Neutrophil (primary cell): ENCODE data around the gene DYNC1I1.

Experiments used
- H3K27ac ChIP-seq: fragments of 200-600 bp; sonication (generic); 2 replicates; pipeline ENCODE4 v1.5.1; 2016; ENCODE audit warnings: mild to moderate bottlenecking, moderate library complexity
- H3K27me3 ChIP-seq: fragments of 200-600 bp; sonication (generic); 2 replicates; pipeline ENCODE4 v1.6.0; 2016; ENCODE audit warnings: mild to moderate bottlenecking
- H3K36me3 ChIP-seq: fragments of 200-600 bp; sonication (generic); 2 replicates; pipeline ENCODE4 v1.5.1; 2017
- H3K4me1 ChIP-seq, 2 experiments: fragments of 200-600 bp in 1 of 2; sonication (generic) in 1 of 2; 1 replicate in 1 of 2; 2 replicates in 1 of 2; pipeline versions ENCODE4 v1.5.1 to v1.6.1; 2013 to 2016; ENCODE audit warnings: low read depth in 1 of 2, low read length in 1 of 2, mild to moderate bottlenecking in 1 of 2, moderate library complexity in 1 of 2; ENCODE audit not compliant: control insufficient read depth in 1 of 2, insufficient read depth in 1 of 2
- H3K4me3 ChIP-seq, 2 experiments: fragments of 200-600 bp in 1 of 2; sonication (generic) in 1 of 2; 1 replicate in 1 of 2; 2 replicates in 1 of 2; pipeline ENCODE4 v1.5.1; 2013 to 2016; ENCODE audit warnings: low read depth in 1 of 2, low read length in 1 of 2, mild to moderate bottlenecking in 1 of 2, moderate library complexity in 1 of 2
- H3K9me3 ChIP-seq: fragments of 200-600 bp; sonication (generic); 2 replicates; pipeline ENCODE4 v1.5.1; 2016
- CTCF ChIP-seq: fragments of 200-600 bp; sonication (generic); IDR thresholded peaks from 2 replicates; pipeline ENCODE4 v1.5.1; 2016; ENCODE audit warnings: antibody characterized with exemption

DYNC1I1 gene

GRCh38 chr7:95951997-95952795 lies 179.8 kb downstream of the DYNC1I1 start:
- no peak for TF ChIP-seq CTCF
- no peaks in the 10 kb centered on the region for H3K27me3 ChIP-seq
- H3K27ac ChIP-seq: no peak overlapping the region

GRCh38 chr7:95952851-95953250 lies 180.5 kb downstream of the DYNC1I1 start:
- no peaks in the 10 kb centered on the region for H3K9me3 ChIP-seq

More at GRCh38 chr7:95951997-95952795, 179.8 kb downstream of the DYNC1I1 start:
- no peak overlapping the region for H3K4me3 ChIP-seq
- H3K4me1 ChIP-seq: no peaks in the 10 kb centered on the region
- H3K36me3 ChIP-seq: no peaks in the 10 kb centered on the region
- H3K9me3 ChIP-seq: no peaks in the 10 kb centered on the region

GRCh38 chr7:95955748-95956147 lies 183.4 kb downstream of the DYNC1I1 start:
- H3K4me3 ChIP-seq: no peak overlapping the region
- H3K9me3 ChIP-seq: no peaks in the 10 kb centered on the region
- no peak for TF ChIP-seq CTCF
- no peaks in the 10 kb centered on the region for H3K36me3 ChIP-seq
- no peak overlapping the region for H3K27ac ChIP-seq
- no peaks in the 10 kb centered on the region for H3K4me1 ChIP-seq
- H3K27me3 ChIP-seq: no peaks in the 10 kb centered on the region

More at GRCh38 chr7:95952851-95953250, 180.5 kb downstream of the DYNC1I1 start:
- no peak for TF ChIP-seq CTCF
- H3K27me3 ChIP-seq: no peaks in the 10 kb centered on the region
- H3K36me3 ChIP-seq: no peaks in the 10 kb centered on the region
- H3K27ac ChIP-seq: no peak overlapping the region
- H3K4me1 ChIP-seq: no peaks in the 10 kb centered on the region
- no peak overlapping the region for H3K4me3 ChIP-seq

- Histone ChIP-seq H3K9me3 (no peaks in the 10 kb centered on the region), H3K27me3 (no peaks in the 10 kb centered on the region), H3K36me3 (no peaks in the 10 kb centered on the region), H3K27ac (no peak overlapping the region), H3K4me1 (no peaks in the 10 kb centered on the region), H3K4me3 (no peak overlapping the region)
- no peak for TF ChIP-seq CTCF
These were observed 185.2 kb downstream of the DYNC1I1 start for GRCh38 chr7:95957510-95957909.

GRCh38 chr7:95960706-95961244 lies 188.4 kb downstream of the DYNC1I1 start:
- Histone ChIP-seq H3K4me3 (no peak overlapping the region), H3K27ac (no peak overlapping the region), H3K4me1 (no peaks in the 10 kb centered on the region), H3K9me3 (no peaks in the 10 kb centered on the region), H3K27me3 (no peaks in the 10 kb centered on the region), H3K36me3 (no peaks in the 10 kb centered on the region)
- TF ChIP-seq CTCF: no peak
